OCI-LY7 (cell line): Measurements from ENCODE around the gene BRSK2. TPM values are rescaled to one million over a fixed set of nuclear protein-coding genes. Genes with fewer than 3 reads are reported as not detected.

Source experiments
- BruUV-seq: library from RNA; stranded (reverse); fragments of 400-500 nt; replicated peaks from 2 replicates; lab custom pipeline; 2021; lab: Mats Ljungman, UMichigan
- CTCF ChIA-PET: fragments of 300-600 bp; sonication (Branson Sonifier 250); formaldehyde crosslinking; loops from one replicate; lab custom pipeline; 2022; ENCODE audit warnings: antibody characterized with exemption; ENCODE audit not compliant: unreplicated experiment; lab: Charles Lee
- POLR2A ChIA-PET: fragments of 300-600 bp; sonication (Branson Sonifier 250); formaldehyde crosslinking; loops from one replicate; lab custom pipeline; 2022; ENCODE audit warnings: antibody characterized with exemption; lab: Charles Lee
- DNase-seq: peaks from one replicate; pipeline ENCODE4 v3.0.0-alpha.2; 2015; ENCODE audit warnings: low spot score
- H2AFZ ChIP-seq: fragments of 200-600 bp; sonication (generic), shearing (Covaris generic); 2 replicates; pipeline ENCODE4 v1.6.1; 2014; ENCODE audit warnings: mild to moderate bottlenecking, antibody characterized with exemption, low read length, moderate library complexity
- H3K27ac ChIP-seq: fragments of 200-600 bp; sonication (generic); 2 replicates; pipeline ENCODE4 v1.5.1; 2014; ENCODE audit warnings: mixed run types, low read depth, mild to moderate bottlenecking, moderate library complexity, low read length, inconsistent platforms; ENCODE audit not compliant: poor library complexity, severe bottlenecking
- H3K36me3 ChIP-seq: fragments of 200-600 bp; sonication (generic); 2 replicates; pipeline ENCODE4 v1.6.1; 2014; ENCODE audit warnings: mild to moderate bottlenecking, antibody characterized with exemption, low read length, moderate library complexity, mixed read lengths; ENCODE audit not compliant: insufficient read depth
- H3K4me1 ChIP-seq: fragments of 200-600 bp; sonication (generic); 2 replicates; pipeline ENCODE4 v1.5.1; 2014; ENCODE audit warnings: mild to moderate bottlenecking, low read length; ENCODE audit not compliant: insufficient read depth, poor library complexity, severe bottlenecking
- H3K4me2 ChIP-seq: fragments of 200-600 bp; sonication (generic); 2 replicates; pipeline ENCODE4 v1.6.1; 2014; ENCODE audit warnings: mild to moderate bottlenecking, low read length
- H3K4me3 ChIP-seq: fragments of 200-600 bp; sonication (generic); 2 replicates; pipeline ENCODE4 v1.5.1; 2014; ENCODE audit warnings: mild to moderate bottlenecking, low read depth, low read length; ENCODE audit not compliant: poor library complexity, severe bottlenecking
- H3K79me2 ChIP-seq: fragments of 200-600 bp; sonication (generic); 2 replicates; pipeline ENCODE4 v1.6.1; 2016; ENCODE audit warnings: low read depth, mild to moderate bottlenecking, low read length, moderate library complexity, mixed read lengths; ENCODE audit not compliant: insufficient read depth
- H3K9me2 ChIP-seq: fragments of 200-600 bp; sonication (generic); 2 replicates; pipeline ENCODE4 v1.6.1; 2016; ENCODE audit warnings: mild to moderate bottlenecking, low read length, mixed read lengths; ENCODE audit not compliant: insufficient read depth
- H3K9me3 ChIP-seq: fragments of 200-600 bp; sonication (generic); 2 replicates; pipeline ENCODE4 v1.6.1; 2014; ENCODE audit warnings: mild to moderate bottlenecking, mixed run types, low read length, mixed read lengths
- H4K20me1 ChIP-seq: fragments of 200-600 bp; sonication (generic); 2 replicates; pipeline ENCODE4 v1.6.1; 2014; ENCODE audit warnings: mild to moderate bottlenecking, antibody characterized with exemption, low read length, moderate library complexity, mixed read lengths; ENCODE audit not compliant: insufficient read depth
- EZH2phosphoT487 ChIP-seq: fragments of 200-600 bp; sonication (generic); IDR thresholded peaks from 2 replicates; pipeline ENCODE4 v1.6.1; 2018; ENCODE audit warnings: low read depth, borderline replicate concordance, mild to moderate bottlenecking, mixed run types, antibody characterized with exemption, low read length, moderate library complexity, mixed read lengths
- intact Hi-C: fragments of 100-400 bp; cut with micrococcal nuclease; formaldehyde crosslinking; loops from one replicate; pipeline ENCODE4 v1.10.0; 2022; ENCODE audit not compliant: unreplicated experiment
- total RNA-seq, 2 experiments: library from RNA; depleted of rRNA in 1 of 2; stranded (reverse); fragments of >200 nt in 1 of 2; shearing (Covaris generic) in 1 of 2; gene quantifications; 2 replicates each; pipeline ENCODE4 v1.2.3, GENCODE V29; 2014 to 2022
- TF ChIP-seq, protein P1 (sequence below): fragments of 200-600 bp; sonication (generic); conservative IDR thresholded peaks from 2 replicates; pipeline ENCODE4 v1.5.1; 2014; ENCODE audit warnings: mild to moderate bottlenecking, antibody characterized with exemption, low read length, moderate library complexity, mixed read lengths

The BRSK2 gene
- total RNA-seq, 2 experiments from 2014 or later: not detected

DNA sequence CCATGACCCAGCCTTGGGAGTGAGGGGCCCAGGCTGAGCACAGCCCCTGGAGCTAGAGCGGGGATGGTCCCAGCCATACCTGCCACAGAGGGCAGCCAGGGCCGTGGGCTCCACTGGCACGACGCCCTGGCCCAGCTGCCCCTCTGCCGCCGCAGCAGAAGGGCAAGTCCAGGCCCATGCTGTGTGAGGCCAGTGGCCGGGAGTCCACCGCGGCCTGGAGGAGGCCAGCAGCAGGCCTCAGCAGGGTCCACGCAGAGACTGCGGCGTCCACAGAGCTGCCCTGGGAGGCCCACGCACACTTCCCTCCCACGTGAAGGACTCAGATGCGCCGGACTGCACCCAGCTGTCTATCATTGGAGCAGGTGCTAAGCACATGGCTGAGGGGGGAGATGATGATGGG lies 73.3 kb downstream of the BRSK2 start:
- BruUV-seq: no TSS peak
- no peaks in the 10 kb centered on the region for H3K36me3 ChIP-seq
- no peaks in the 10 kb centered on the region for H4K20me1 ChIP-seq
- no peak overlapping the region for H2AFZ ChIP-seq
- no peaks in the 10 kb centered on the region for H3K9me3 ChIP-seq
- H3K27ac ChIP-seq: no peak overlapping the region
- DNase-seq: no peak
- no peak overlapping the region for H3K4me3 ChIP-seq
- TF ChIP-seq EZH2phosphoT487: no peak
- TF ChIP-seq, protein P1, sequence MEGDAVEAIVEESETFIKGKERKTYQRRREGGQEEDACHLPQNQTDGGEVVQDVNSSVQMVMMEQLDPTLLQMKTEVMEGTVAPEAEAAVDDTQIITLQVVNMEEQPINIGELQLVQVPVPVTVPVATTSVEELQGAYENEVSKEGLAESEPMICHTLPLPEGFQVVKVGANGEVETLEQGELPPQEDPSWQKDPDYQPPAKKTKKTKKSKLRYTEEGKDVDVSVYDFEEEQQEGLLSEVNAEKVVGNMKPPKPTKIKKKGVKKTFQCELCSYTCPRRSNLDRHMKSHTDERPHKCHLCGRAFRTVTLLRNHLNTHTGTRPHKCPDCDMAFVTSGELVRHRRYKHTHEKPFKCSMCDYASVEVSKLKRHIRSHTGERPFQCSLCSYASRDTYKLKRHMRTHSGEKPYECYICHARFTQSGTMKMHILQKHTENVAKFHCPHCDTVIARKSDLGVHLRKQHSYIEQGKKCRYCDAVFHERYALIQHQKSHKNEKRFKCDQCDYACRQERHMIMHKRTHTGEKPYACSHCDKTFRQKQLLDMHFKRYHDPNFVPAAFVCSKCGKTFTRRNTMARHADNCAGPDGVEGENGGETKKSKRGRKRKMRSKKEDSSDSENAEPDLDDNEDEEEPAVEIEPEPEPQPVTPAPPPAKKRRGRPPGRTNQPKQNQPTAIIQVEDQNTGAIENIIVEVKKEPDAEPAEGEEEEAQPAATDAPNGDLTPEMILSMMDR: no peak
- intact Hi-C loops: no loop called here
- CTCF ChIA-PET: interaction anchor here (0.6 kb wide), 1 partner anchor 93 kb away, joined by 3 read pairs; no protein-coding TSS in a partner anchor
- no peaks in the 10 kb centered on the region for H3K9me2 ChIP-seq
- POLR2A ChIA-PET: no interaction called here
- H3K4me1 ChIP-seq: no peaks in the 10 kb centered on the region
- no peaks in the 10 kb centered on the region for H3K79me2 ChIP-seq
- no peak overlapping the region for H3K4me2 ChIP-seq

GRCh38 chr11:1466784-1467183 lies 77.0 kb downstream of the BRSK2 start:
- Histone ChIP-seq H4K20me1 (no peaks in the 10 kb centered on the region), H3K36me3 (no peaks in the 10 kb centered on the region), H3K79me2 (no peaks in the 10 kb centered on the region), H2AFZ (no peak overlapping the region), H3K4me3 (no peak overlapping the region), H3K9me3 (no peaks in the 10 kb centered on the region), H3K9me2 (no peaks in the 10 kb centered on the region), H3K27ac (no peak overlapping the region), H3K4me1 (no peaks in the 10 kb centered on the region), H3K4me2 (no peak overlapping the region)
- DNase-seq: no peak
- POLR2A ChIA-PET: no interaction called here
- BruUV-seq: no TSS peak
- no peak for TF ChIP-seq EZH2phosphoT487
- TF ChIP-seq, protein P1: no peak
- intact Hi-C loops: no loop called here
- CTCF ChIA-PET: no interaction called here

- H3K9me3 ChIP-seq: no peaks in the 10 kb centered on the region
- no peaks in the 10 kb centered on the region for H3K79me2 ChIP-seq
- no peak overlapping the region for H3K27ac ChIP-seq
- CTCF ChIA-PET: no interaction called here
- H3K4me2 ChIP-seq: no peak overlapping the region
- H4K20me1 ChIP-seq: no peaks in the 10 kb centered on the region
- TF ChIP-seq EZH2phosphoT487: no peak
- TF ChIP-seq, protein P1: no peak
- POLR2A ChIA-PET: no interaction called here
- H3K9me2 ChIP-seq: no peaks in the 10 kb centered on the region
- H3K4me3 ChIP-seq: no peak overlapping the region
- no peaks in the 10 kb centered on the region for H3K36me3 ChIP-seq
- H2AFZ ChIP-seq: no peak overlapping the region
- intact Hi-C loops: no loop called here
- H3K4me1 ChIP-seq: no peaks in the 10 kb centered on the region
- no TSS peak for BruUV-seq
- DNase-seq: no peak
These were observed 77.5 kb downstream of the BRSK2 start for GRCh38 chr11:1467270-1467669.
